Fibroblast of villous mesenchyme (primary cell): ENCODE data around the gene FLT4. TPM values are rescaled to one million over a fixed set of nuclear protein-coding genes. Genes with fewer than 3 reads are reported as not detected.
A peak's percentile ranks its signal among the peaks of the same experiment; 100 is the strongest.

Experiments
- DNase-seq: peaks from one replicate; pipeline ENCODE4 v3.0.0-alpha.2; 2010; ENCODE audit warnings: low read depth
- H3K4me3 ChIP-seq: 2 replicates; pipeline ENCODE4 v1.5.1; 2011; ENCODE audit warnings: low read depth, mild to moderate bottlenecking, low read length
- CTCF ChIP-seq: IDR thresholded peaks from 2 replicates; pipeline ENCODE4 v1.5.1; 2012; ENCODE audit warnings: low read depth, mild to moderate bottlenecking, low read length; ENCODE audit not compliant: insufficient read depth
- total RNA-seq: library from RNA; depleted of rRNA; stranded (reverse); fragments of >200 nt; gene quantifications from 2 replicates; pipeline ENCODE4 v1.2.3, GENCODE V29; 2012

The FLT4 gene
- total RNA-seq, 1 donor: 0.43 TPM

- TF ChIP-seq CTCF: no peak
- DNase-seq: peak; percentile 66
- no peak overlapping the region for H3K4me3 ChIP-seq
Measured at GRCh38 chr5:180553530-180553929, 95.9 kb downstream of the FLT4 start.

Other genes starting within 250 kb of the FLT4 start
- 8.7 and 16.4 TPM in 2 replicates for gene CNOT6, start 155.2 kb downstream of the FLT4 start, total RNA-seq
- not detected in 2 replicates for gene SCGB3A1, start 58.1 kb downstream of the FLT4 start, total RNA-seq
- not detected in 2 replicates for gene OR2Y1, start 90.5 kb upstream of the FLT4 start, total RNA-seq
- 98.6 and 104 TPM in 2 replicates for gene MGAT1, start 153.2 kb upstream of the FLT4 start, total RNA-seq
- gene ZFP62, start 211.7 kb upstream of the FLT4 start, total RNA-seq: 12.5 and 15.1 TPM in 2 replicates
- gene BTNL8, start 249.6 kb upstream of the FLT4 start, total RNA-seq: not detected in 2 replicates